PC-9 (cell line): ENCODE measurements around the gene BBS9. TPM values are rescaled to one million over a fixed set of nuclear protein-coding genes. Genes with fewer than 3 reads are reported as not detected.
A peak's percentile ranks its signal among the peaks of the same experiment; 100 is the strongest.

ENCODE experiments used
- BruUV-seq: library from RNA; stranded (reverse); fragments of 400-500 nt; replicated peaks from 2 replicates; lab custom pipeline; 2021; lab: Mats Ljungman, UMichigan
- CTCF ChIA-PET: fragments of 300-600 bp; sonication (Branson Sonifier 250); formaldehyde crosslinking; loops from one replicate; lab custom pipeline; 2022; ENCODE audit warnings: antibody characterized with exemption; lab: Charles Lee
- POLR2A ChIA-PET: fragments of 300-600 bp; sonication (Branson Sonifier 250); formaldehyde crosslinking; loops from one replicate; lab custom pipeline; 2022; ENCODE audit warnings: antibody characterized with exemption; ENCODE audit not compliant: unreplicated experiment; lab: Charles Lee
- DNase-seq, 2 experiments: peaks; one replicate each; pipeline versions ENCODE4 v3.0.0 to v3.0.0-alpha.2; 2015 to 2022; ENCODE audit warnings: mixed read lengths in 1 of 2
- H2AFZ ChIP-seq: fragments of 200-600 bp; sonication (generic); 2 replicates; pipeline ENCODE4 v1.8.1; 2017; ENCODE audit warnings: antibody characterized with exemption
- H3F3A ChIP-seq: fragments of 200-600 bp; sonication (generic); 2 replicates; pipeline ENCODE4 v1.8.1; 2017; ENCODE audit warnings: antibody characterized with exemption, mild to moderate bottlenecking, low read depth; ENCODE audit not compliant: insufficient read depth
- H3K27ac ChIP-seq: fragments of 200-600 bp; sonication (generic); 2 replicates; pipeline ENCODE4 v1.6.1; 2016; ENCODE audit warnings: mixed run types
- H3K27me3 ChIP-seq: fragments of 200-600 bp; sonication (generic); 2 replicates; pipeline ENCODE4 v1.6.1; 2016; ENCODE audit warnings: low read depth, mixed run types; ENCODE audit not compliant: insufficient read depth
- H3K36me3 ChIP-seq: fragments of 200-600 bp; sonication (generic); 2 replicates; pipeline ENCODE4 v1.6.1; 2016; ENCODE audit warnings: low read depth, mixed run types
- H3K4me1 ChIP-seq: fragments of 200-600 bp; sonication (generic); replicated peaks from 2 replicates; pipeline ENCODE4 v1.6.1; 2016; ENCODE audit warnings: mixed run types; ENCODE audit not compliant: insufficient read depth
- H3K4me2 ChIP-seq: fragments of 200-600 bp; sonication (generic); 2 replicates; pipeline ENCODE4 v1.6.1; 2017; ENCODE audit warnings: mixed run types
- H3K4me3 ChIP-seq: fragments of 200-600 bp; sonication (generic); 2 replicates; pipeline ENCODE4 v1.6.1; 2016; ENCODE audit warnings: mixed run types
- H3K79me2 ChIP-seq: fragments of 200-600 bp; sonication (generic); 2 replicates; pipeline ENCODE4 v1.6.1; 2017; ENCODE audit warnings: low read depth, mixed run types
- H3K9me2 ChIP-seq: fragments of 200-600 bp; sonication (generic); 2 replicates; pipeline ENCODE4 v1.8.1; 2017; ENCODE audit warnings: mild to moderate bottlenecking; ENCODE audit not compliant: insufficient read depth
- H3K9me3 ChIP-seq: fragments of 200-600 bp; sonication (generic); 2 replicates; pipeline ENCODE4 v1.8.1; 2016; ENCODE audit warnings: low read depth; ENCODE audit not compliant: insufficient read depth
- H4K20me1 ChIP-seq: fragments of 200-600 bp; sonication (generic); 2 replicates; pipeline ENCODE4 v1.8.1; 2017; ENCODE audit not compliant: insufficient read depth
- CTCF ChIP-seq: fragments of 200-600 bp; sonication (generic); conservative IDR thresholded peaks from 2 replicates; pipeline ENCODE4 v1.6.1; 2017; ENCODE audit warnings: mixed run types, antibody characterized with exemption, mild to moderate bottlenecking, moderate library complexity
- EZH2 ChIP-seq: fragments of 200-600 bp; sonication (generic); IDR thresholded peaks from 2 replicates; pipeline ENCODE4 v1.8.0; 2017; ENCODE audit warnings: antibody characterized with exemption, low read depth
- intact Hi-C: fragments of 100-400 bp; cut with micrococcal nuclease; formaldehyde crosslinking; loops from one replicate; pipeline ENCODE4 v1.10.0; 2022; ENCODE audit not compliant: unreplicated experiment
- total RNA-seq: library from RNA; stranded (reverse); gene quantifications from 2 replicates; pipeline ENCODE4 v1.2.3, GENCODE V29; 2021

Gene BBS9
- total RNA-seq, 1 experiment from 2014 or later: 12.4 TPM

- POLR2A ChIA-PET: interaction anchor here (0.8 kb wide), 1 partner anchor 1596 kb away, joined by 7 read pairs; no protein-coding TSS in a partner anchor
These were observed 20.2 kb upstream of the BBS9 start, which contains the start of gene RP9 for GRCh38 chr7:33109005-33109757. RP9 (minus strand) TSS chr7:33109404; CDS start chr7:33109372, 32 bp downstream.

GRCh38 chr7:33109758-33110238 lies 19.6 kb upstream of the BBS9 start:
- Histone ChIP-seq H3K4me2 (peak overlapping the region; percentile 95), H3K27ac (no peak overlapping the region)
- CTCF ChIA-PET: interaction anchor here (0.6 kb wide), 1 partner anchor 65 kb away, joined by 4 read pairs; no protein-coding TSS in a partner anchor

More at GRCh38 chr7:33109005-33109757, 20.2 kb upstream of the BBS9 start, which contains the start of gene RP9:
- H3K36me3 ChIP-seq: no peaks in the 10 kb centered on the region
- H3K4me1 ChIP-seq: peaks cover 24% of the 10 kb centered on the region
- H3K79me2 ChIP-seq: peaks cover 41% of the 10 kb centered on the region
- peak within 1 kb of the TSS; percentile 4 for H3K27ac ChIP-seq
- H3K27me3 ChIP-seq: 0 out of 2 replicates have a peak, but pooled peaks cover 10% of the 10 kb centered on the region
- no peaks in the 10 kb centered on the region for H3K9me2 ChIP-seq
- H3K9me3 ChIP-seq: no peaks in the 10 kb centered on the region
- peaks cover 32% of the 10 kb centered on the region for H4K20me1 ChIP-seq
- intact Hi-C loops: loop anchor here (1.0 to 5.0 kb wide), 7 partner anchors 20 to 619 kb away; partner anchors contain the start of genes BBS9, LSM5 and NT5C3A
- CTCF ChIA-PET: interaction anchor here (0.6 to 0.9 kb wide), 3 partner anchors 10 to 430 kb away, joined by 3 to 5 read pairs (median 3); no protein-coding TSS in a partner anchor
- no TSS peak for BruUV-seq
- peak within 1 kb of the TSS; percentile 69 for H3K4me3 ChIP-seq
- peak within 1 kb of the TSS; percentile 95 for H3K4me2 ChIP-seq
- peaks cover 14% of the 10 kb centered on the region; the same call in 1 of the 2 replicates for H3F3A ChIP-seq
- DNase-seq: peak in 1 of 2 experiments; percentile 80
- H2AFZ ChIP-seq: peak within 1 kb of the TSS; percentile 94
- TF ChIP-seq EZH2: no peak
- peak; percentile 62; the same call in 1 of the 2 replicates for TF ChIP-seq CTCF

More at GRCh38 chr7:33109758-33110238, 19.6 kb upstream of the BBS9 start:
- intact Hi-C loops: loop anchor here (1.0 to 5.0 kb wide), 7 partner anchors 20 to 619 kb away; partner anchors contain the start of genes BBS9, LSM5 and NT5C3A
- POLR2A ChIA-PET: interaction anchor here (0.8 kb wide), 1 partner anchor 1597 kb away, joined by 7 read pairs; no protein-coding TSS in a partner anchor
- H3K4me3 ChIP-seq: peak overlapping the region; percentile 69
- H2AFZ ChIP-seq: peak overlapping the region; percentile 83
- H3K4me1 ChIP-seq: peaks cover 24% of the 10 kb centered on the region
- H4K20me1 ChIP-seq: peaks cover 25% of the 10 kb centered on the region
- no TSS peak for BruUV-seq
- no peaks in the 10 kb centered on the region for H3K9me3 ChIP-seq
- 0 out of 2 replicates have a peak, but pooled peaks cover 10% of the 10 kb centered on the region for H3K27me3 ChIP-seq
- H3K9me2 ChIP-seq: no peaks in the 10 kb centered on the region
- H3K36me3 ChIP-seq: no peaks in the 10 kb centered on the region
- peaks cover 14% of the 10 kb centered on the region; the same call in 1 of the 2 replicates for H3F3A ChIP-seq
- no peak for DNase-seq
- peak; percentile 23; the same call in 1 of the 2 replicates for TF ChIP-seq CTCF
- no peak for TF ChIP-seq EZH2
- peaks cover 35% of the 10 kb centered on the region for H3K79me2 ChIP-seq
